Measurements from ENCODE around the gene SYT17. TPM values are rescaled to one million over a fixed set of nuclear protein-coding genes. Genes with fewer than 3 reads are reported as not detected.

Gene SYT17
- total and polyA plus RNA-seq, 10 of the 15 experiments (the other 5 are each of a cell fraction or from before 2014, with no cell fraction given): 3.7 to 12.3 (median 5.0) TPM

DNA sequence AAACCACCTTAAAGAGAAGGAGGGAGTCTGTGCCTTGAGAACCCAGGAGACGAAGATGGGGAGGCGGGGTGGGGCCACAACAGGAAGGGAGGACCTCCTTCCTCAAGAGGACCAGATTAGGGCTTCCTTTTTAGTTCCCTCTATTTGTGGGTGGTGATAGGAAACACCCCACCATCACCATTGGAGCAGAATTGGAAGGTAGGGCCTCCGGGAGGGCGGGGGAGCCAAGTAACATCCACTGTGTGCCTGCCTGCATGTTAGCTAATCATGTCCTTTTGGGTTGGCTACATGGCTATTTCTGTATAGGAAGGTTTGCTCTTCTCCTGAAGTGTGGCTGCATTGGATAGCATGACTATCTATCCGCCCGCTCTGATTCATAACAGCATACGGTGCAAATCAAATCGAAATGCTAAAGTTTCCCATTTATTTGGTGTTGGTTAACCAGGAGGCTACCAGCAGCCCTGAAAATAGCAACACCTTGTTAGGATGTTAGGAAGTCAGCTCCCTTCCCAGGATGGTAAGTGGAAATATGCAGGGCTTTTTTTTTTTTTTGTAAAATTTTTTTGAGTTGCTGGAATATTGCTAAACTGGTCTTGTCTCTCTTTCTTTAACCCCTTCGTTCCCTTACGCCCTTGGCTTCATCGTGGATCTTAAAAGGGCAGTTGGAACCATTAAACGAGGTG lies 4.2 kb downstream of the SYT17 start:
- no TSS peak for BruUV-seq (replicated peaks)
- no peak overlapping the region for H3K4me2 ChIP-seq (ENCODE audit: control insufficient read depth, insufficient read depth)
- ChIA-PET CTCF (no interaction called here), SMC1A (ENCODE audit: uncharacterized antibody, unreplicated experiment) (no interaction called here), RAD21 (ENCODE audit: unreplicated experiment) (no interaction called here), POLR2A (no interaction called here)
- no peaks in the 10 kb centered on the region for H3K4me1 ChIP-seq (ENCODE audit: control insufficient read depth, insufficient read depth, low read length)
- H3K9ac ChIP-seq (ENCODE audit: control insufficient read depth, insufficient read depth, low read length): no peak overlapping the region
- no peak for ATAC-seq
- no peak overlapping the region for H2AFZ ChIP-seq (ENCODE audit: control insufficient read depth, low read depth, low read length)
- TF ChIP-seq RAD51 (IDR thresholded peaks at IDR 0.05) (no peak), ESRRA (IDR thresholded peaks at IDR 0.05; ENCODE audit: low read length) (no peak), NFYA (IDR thresholded peaks at IDR 0.05; ENCODE audit: borderline replicate concordance, low read depth, low read length) (no peak), HDGF (IDR thresholded peaks at IDR 0.05) (no peak), LARP7 (IDR thresholded peaks at IDR 0.05) (no peak), JUND (IDR thresholded peaks at IDR 0.05; ENCODE audit: low read depth, low read length) (no peak), TCF12 (IDR thresholded peaks at IDR 0.05; ENCODE audit: low read depth, low read length) (no peak), SREBF1 (IDR thresholded peaks at IDR 0.05; ENCODE audit: low read length) (no peak), ZSCAN29 (IDR thresholded peaks at IDR 0.05) (no peak), TCF3 (IDR thresholded peaks at IDR 0.05; ENCODE audit: borderline replicate concordance, insufficient read depth, low read depth, low read length) (no peak), SUPT20H (IDR thresholded peaks at IDR 0.05; ENCODE audit: borderline replicate concordance, control insufficient read depth, low read depth, low read length) (no peak), NBN (IDR thresholded peaks at IDR 0.05) (no peak), USF2 (IDR thresholded peaks at IDR 0.05; ENCODE audit: borderline replicate concordance, low read depth, low read length) (no peak), ASH2L (IDR thresholded peaks at IDR 0.05; ENCODE audit: borderline replicate concordance, low read depth) (no peak)
- TF ChIP-seq, protein P1, sequence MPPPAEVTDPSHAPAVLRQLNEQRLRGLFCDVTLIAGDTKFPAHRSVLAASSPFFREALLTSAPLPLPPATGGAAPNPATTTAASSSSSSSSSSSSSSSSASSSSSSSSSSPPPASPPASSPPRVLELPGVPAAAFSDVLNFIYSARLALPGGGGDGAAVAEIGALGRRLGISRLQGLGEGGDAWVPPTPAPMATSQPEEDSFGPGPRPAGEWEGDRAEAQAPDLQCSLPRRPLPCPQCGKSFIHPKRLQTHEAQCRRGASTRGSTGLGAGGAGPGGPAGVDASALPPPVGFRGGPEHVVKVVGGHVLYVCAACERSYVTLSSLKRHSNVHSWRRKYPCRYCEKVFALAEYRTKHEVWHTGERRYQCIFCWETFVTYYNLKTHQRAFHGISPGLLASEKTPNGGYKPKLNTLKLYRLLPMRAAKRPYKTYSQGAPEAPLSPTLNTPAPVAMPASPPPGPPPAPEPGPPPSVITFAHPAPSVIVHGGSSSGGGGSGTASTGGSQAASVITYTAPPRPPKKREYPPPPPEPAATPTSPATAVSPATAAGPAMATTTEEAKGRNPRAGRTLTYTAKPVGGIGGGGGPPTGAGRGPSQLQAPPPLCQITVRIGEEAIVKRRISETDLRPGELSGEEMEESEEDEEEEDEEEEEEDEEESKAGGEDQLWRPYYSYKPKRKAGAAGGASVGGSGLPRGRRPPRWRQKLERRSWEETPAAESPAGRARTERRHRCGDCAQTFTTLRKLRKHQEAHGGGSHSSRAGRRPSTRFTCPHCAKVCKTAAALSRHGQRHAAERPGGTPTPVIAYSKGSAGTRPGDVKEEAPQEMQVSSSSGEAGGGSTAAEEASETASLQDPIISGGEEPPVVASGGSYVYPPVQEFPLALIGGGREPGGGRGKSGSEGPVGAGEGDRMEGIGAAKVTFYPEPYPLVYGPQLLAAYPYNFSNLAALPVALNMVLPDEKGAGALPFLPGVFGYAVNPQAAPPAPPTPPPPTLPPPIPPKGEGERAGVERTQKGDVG (CRISPR knock-in tag; IDR thresholded peaks at IDR 0.05): no peak
- TF ChIP-seq, protein P2, sequence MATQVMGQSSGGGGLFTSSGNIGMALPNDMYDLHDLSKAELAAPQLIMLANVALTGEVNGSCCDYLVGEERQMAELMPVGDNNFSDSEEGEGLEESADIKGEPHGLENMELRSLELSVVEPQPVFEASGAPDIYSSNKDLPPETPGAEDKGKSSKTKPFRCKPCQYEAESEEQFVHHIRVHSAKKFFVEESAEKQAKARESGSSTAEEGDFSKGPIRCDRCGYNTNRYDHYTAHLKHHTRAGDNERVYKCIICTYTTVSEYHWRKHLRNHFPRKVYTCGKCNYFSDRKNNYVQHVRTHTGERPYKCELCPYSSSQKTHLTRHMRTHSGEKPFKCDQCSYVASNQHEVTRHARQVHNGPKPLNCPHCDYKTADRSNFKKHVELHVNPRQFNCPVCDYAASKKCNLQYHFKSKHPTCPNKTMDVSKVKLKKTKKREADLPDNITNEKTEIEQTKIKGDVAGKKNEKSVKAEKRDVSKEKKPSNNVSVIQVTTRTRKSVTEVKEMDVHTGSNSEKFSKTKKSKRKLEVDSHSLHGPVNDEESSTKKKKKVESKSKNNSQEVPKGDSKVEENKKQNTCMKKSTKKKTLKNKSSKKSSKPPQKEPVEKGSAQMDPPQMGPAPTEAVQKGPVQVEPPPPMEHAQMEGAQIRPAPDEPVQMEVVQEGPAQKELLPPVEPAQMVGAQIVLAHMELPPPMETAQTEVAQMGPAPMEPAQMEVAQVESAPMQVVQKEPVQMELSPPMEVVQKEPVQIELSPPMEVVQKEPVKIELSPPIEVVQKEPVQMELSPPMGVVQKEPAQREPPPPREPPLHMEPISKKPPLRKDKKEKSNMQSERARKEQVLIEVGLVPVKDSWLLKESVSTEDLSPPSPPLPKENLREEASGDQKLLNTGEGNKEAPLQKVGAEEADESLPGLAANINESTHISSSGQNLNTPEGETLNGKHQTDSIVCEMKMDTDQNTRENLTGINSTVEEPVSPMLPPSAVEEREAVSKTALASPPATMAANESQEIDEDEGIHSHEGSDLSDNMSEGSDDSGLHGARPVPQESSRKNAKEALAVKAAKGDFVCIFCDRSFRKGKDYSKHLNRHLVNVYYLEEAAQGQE (IDR thresholded peaks at IDR 0.05; ENCODE audit: low read depth, low read length): no peak
- TF ChIP-seq, protein P3, sequence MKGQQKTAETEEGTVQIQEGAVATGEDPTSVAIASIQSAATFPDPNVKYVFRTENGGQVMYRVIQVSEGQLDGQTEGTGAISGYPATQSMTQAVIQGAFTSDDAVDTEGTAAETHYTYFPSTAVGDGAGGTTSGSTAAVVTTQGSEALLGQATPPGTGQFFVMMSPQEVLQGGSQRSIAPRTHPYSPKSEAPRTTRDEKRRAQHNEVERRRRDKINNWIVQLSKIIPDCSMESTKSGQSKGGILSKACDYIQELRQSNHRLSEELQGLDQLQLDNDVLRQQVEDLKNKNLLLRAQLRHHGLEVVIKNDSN (IDR thresholded peaks at IDR 0.05; ENCODE audit: borderline replicate concordance, extremely low read length, insufficient read depth, low read depth, low read length): no peak
- H3K27ac ChIP-seq (ENCODE audit: control insufficient read depth, insufficient read depth): no peak overlapping the region
- FAIRE-seq: no peak
- H3K36me3 ChIP-seq (ENCODE audit: control insufficient read depth in 2 of 2, insufficient read depth in 2 of 2, low read length in 1 of 2): no peaks in the 10 kb centered on the region
- intact Hi-C loops (cut with micrococcal nuclease; ENCODE audit: unreplicated experiment) (no loop called here), in situ Hi-C loops (cut with MboI) (no loop called here)
- H4K20me1 ChIP-seq (ENCODE audit: control insufficient read depth, insufficient read depth): no peaks in the 10 kb centered on the region
- no peak for DNase-seq (ENCODE audit: low read depth, low spot score)
- no peaks in the 10 kb centered on the region for H3K9me3 ChIP-seq (replicated peaks; ENCODE audit: control insufficient read depth, insufficient read depth, low read length)
- no peaks in the 10 kb centered on the region; a peak in 1 of 4 replicates for H3K27me3 ChIP-seq (replicated peaks in 1 of 2; ENCODE audit: control insufficient read depth in 2 of 2, insufficient read depth in 2 of 2, low read length in 1 of 2)
- H3K79me2 ChIP-seq (ENCODE audit: control insufficient read depth, insufficient read depth, low read length): no peaks in the 10 kb centered on the region
- H3K4me3 ChIP-seq: no peak overlapping the region
- WGBS (ENCODE audit: insufficient coverage, insufficient replicate concordance, low lambda C conversion rate, missing lambda C conversion rate): 65% methylated on average over 12 of the region's 12 CpGs

All from GM12878 (cell line).